SW 1271 (cell line): Measurements from ENCODE around the gene PLB1.

Experiments
- DNase-seq, 2 experiments: peaks; one replicate each; lab custom pipeline; 2025; lab: John Stamatoyannopoulos, UW

The PLB1 gene, protein sequence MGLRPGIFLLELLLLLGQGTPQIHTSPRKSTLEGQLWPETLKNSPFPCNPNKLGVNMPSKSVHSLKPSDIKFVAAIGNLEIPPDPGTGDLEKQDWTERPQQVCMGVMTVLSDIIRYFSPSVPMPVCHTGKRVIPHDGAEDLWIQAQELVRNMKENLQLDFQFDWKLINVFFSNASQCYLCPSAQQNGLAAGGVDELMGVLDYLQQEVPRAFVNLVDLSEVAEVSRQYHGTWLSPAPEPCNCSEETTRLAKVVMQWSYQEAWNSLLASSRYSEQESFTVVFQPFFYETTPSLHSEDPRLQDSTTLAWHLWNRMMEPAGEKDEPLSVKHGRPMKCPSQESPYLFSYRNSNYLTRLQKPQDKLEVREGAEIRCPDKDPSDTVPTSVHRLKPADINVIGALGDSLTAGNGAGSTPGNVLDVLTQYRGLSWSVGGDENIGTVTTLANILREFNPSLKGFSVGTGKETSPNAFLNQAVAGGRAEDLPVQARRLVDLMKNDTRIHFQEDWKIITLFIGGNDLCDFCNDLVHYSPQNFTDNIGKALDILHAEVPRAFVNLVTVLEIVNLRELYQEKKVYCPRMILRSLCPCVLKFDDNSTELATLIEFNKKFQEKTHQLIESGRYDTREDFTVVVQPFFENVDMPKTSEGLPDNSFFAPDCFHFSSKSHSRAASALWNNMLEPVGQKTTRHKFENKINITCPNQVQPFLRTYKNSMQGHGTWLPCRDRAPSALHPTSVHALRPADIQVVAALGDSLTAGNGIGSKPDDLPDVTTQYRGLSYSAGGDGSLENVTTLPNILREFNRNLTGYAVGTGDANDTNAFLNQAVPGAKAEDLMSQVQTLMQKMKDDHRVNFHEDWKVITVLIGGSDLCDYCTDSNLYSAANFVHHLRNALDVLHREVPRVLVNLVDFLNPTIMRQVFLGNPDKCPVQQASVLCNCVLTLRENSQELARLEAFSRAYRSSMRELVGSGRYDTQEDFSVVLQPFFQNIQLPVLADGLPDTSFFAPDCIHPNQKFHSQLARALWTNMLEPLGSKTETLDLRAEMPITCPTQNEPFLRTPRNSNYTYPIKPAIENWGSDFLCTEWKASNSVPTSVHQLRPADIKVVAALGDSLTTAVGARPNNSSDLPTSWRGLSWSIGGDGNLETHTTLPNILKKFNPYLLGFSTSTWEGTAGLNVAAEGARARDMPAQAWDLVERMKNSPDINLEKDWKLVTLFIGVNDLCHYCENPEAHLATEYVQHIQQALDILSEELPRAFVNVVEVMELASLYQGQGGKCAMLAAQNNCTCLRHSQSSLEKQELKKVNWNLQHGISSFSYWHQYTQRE (N-terminal part only)

DNA sequence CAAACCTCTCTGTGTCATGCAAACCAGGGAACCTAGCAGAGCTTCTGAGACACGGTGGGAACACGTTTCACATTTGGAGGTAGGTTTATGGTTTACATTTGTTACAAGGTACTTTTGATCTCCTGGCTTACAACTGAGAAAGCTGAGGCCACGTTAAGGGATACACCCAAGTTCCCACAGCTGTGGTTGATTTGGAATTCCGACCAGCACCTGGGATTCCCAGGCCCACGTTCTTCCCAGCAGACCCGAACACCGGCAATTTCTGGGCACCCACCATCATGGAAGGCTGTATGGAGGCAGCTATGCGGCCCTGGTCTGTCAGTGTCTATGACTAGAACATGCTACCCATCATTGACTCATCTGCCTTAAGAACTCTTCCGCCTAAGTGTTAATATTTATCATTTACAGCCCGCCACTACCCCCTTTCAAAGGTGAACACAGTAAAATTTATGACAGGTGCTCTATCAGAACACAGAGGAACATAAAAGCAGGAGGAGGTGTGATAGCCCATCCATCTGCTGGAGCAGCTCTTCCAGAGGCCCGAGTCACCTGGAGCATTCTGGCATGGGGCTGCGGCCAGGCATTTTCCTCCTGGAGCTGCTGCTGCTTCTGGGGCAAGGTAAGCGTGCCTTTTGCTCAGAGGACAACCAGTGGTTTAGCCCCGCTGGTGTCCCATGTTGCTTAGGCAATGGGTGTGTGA is at the start of gene PLB1:
PLB1 (plus strand) TSS at position 510 of the 700 bp plus-strand sequence; CDS start at position 565, 55 bp downstream.
- no peak for DNase-seq

DNA sequence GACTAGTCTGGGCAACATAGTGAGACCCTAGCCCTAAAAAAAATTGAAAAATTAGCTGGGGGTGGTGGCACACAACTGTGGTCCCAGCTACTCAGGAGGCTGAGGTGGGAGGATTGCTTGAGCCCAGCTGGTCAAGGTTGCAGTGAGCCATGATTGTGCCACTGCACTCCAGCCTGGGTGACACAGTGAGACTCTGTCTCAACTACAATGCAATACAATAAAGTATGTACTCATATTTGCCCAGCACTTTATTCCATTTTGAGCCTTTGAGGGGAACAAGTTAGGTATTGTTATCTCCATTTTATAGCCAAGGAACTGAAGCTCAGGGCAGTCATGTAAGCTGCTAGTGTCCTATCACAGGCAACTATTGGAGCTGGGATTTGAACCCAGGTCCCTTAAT is 49.3 kb upstream of the PLB1 start:
- DNase-seq, result no peak

DNA sequence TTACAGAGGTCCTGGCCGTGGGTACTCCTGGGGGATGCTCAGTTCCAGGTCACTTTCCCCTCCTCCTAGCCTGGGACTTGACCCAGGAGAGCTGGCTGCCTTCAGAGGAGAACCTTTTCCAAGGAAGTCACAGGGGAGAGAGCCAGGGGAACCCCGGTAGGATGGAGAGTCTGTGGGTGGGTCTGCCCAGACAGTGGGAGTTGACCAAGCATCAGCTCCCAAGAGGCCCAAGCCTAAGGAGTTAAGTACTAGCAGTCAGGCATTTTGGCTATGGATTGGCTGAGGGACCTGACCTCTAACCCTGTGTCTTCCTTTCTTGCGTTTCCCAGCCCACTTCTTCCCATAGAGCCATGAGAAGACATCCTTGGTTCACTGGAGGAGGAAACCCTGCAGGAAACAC is 48.8 kb upstream of the PLB1 start:
- DNase-seq, result no peak

DNA sequence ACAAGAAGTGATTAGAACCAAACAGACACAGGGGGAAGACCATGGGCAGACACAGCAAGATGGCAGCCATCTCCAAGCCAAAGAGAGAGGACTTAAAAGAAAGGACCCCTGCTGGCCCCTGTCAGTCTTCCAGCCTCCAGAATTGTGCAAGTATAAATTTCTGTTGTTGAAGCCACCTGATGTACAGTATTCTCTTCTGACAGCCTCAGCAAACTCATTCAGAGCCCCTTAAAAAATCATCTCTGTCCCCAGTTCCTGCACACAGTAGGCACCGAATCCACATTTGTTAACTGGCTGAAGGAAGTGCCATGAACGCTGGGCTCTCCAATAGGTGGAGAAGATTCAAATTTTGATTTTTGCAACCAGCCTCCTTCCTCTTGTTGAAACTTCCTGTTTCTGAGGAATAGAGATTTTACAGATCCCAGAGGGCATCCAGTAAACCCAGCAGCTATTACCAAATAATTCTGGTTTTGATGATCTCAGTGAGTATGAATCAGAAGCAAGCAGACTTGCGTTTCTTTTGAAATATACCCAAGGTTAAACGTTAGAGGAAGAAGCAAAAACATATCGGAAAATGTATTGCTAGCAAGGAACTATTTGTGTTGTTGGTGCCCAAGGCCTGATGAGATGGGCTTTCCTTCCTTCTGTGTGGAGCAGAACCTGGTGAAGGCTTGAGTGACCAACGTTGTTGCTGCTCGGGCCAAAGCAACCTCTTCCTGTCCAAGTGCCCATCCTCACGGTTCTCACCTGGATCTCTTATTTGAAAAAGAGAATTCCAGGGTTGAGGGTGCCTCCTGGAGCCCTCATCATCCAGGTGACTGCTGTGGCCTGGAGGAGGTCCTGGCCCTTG is 47.7 kb upstream of the PLB1 start:
- no peak for DNase-seq

DNA sequence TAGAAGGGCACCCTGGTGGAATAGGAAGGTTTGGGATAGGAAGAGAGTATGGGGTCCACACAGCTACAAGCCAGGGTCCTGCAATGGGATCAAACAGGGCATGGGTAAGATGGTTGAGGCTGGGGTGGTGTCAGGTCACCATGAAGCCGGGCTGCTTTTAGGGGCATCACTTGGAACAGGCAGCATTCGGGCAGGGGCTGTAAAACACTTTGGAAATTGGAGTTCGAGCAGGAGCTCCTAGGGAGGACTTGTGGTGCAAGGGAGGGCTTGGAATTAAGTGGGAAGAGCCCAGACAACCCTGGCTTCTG is 47.1 kb upstream of the PLB1 start:
- DNase-seq, result no peak

DNA sequence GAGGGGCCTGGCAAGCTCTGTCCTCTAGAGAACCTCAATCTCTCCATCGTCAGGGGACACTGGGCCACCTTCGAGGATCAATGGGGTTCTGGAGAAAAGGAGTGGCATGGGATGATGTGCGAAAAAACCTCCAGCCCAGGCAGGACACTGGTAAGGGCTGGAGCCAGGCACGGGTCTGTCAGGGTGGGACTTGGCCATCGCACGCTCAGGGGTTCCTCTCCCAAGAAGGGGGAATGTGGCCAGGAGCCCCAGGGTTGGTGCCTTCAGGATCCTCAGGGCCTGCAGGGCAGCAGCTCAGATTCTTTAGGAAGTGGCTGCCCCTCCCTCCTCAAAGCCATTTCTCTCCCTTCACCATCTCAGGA is 46.8 kb upstream of the PLB1 start:
- no peak for DNase-seq

DNA sequence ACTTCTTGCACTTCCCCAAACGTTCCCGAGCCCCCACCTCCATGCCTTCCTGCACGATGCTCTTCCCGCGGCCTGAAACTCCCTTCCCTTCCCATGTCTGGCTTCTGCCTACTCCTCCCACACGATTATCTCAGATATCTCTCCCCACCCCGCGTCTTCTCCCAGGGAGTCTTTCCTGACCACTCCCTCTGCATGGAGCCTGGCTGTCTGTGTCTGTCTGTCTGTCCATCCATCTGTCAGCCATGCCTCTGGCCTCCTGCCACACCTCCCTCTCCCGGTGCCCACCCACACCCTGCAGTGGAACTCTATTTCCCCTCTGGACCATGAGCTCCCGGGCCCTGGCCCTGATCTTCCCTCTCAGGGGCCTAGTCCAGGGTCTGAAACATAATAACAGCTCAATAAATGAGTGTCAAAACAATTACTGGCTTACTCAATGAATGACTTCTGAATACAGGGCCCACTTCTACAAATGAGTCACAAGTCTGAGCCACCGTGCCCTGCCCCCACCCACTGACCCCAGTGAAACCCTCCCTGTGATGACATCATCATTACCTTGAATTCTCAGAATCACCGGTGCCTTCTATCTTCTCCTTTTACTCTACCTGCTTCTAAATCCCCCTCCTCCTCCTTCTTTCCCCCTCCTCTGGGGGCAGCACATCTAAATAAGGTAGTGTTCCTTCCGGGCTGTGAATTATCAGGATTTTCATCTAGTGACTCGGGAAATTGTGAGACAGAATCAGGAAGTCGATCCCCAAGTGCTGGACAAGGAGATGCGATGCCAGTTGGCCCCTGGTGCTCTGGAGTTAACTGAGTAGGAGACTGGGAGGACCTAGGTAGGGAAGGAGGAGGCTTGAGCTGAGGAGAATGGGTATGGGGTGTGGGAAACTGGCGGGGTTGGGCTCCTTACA is 46.1 kb upstream of the PLB1 start:
- DNase-seq, result no peak

DNA sequence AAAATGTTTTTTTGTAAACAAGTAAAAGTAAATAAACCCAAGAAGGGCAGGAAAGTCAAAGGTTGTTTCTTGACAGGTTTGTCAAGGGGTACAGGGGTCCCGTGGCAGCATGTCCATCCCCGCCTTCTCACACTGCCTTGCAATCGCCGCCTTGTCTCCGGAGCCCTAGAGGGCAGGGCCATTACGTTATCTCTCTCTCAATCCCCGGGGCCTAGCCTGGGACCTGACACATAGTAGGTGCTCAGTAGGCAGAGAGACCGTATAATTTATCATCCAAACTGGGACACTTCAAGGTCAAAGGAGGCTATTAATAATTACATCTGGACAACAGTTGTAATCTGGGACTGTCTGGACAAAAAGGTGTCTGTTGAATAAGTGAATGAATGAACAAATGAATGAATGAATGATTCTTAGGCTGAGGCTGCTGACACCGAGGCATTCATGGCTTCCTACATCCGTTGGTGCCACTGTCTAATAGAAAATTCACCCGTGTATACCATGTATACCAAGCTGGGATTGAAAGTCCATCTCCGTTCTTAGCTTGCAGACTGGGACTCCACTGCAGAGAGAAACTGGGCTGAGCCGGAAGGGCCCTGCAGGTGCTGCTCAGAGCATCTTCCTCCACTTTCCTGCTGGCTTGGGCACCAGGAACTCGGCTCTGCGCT is 44.8 kb upstream of the PLB1 start:
- no peak for DNase-seq

DNA sequence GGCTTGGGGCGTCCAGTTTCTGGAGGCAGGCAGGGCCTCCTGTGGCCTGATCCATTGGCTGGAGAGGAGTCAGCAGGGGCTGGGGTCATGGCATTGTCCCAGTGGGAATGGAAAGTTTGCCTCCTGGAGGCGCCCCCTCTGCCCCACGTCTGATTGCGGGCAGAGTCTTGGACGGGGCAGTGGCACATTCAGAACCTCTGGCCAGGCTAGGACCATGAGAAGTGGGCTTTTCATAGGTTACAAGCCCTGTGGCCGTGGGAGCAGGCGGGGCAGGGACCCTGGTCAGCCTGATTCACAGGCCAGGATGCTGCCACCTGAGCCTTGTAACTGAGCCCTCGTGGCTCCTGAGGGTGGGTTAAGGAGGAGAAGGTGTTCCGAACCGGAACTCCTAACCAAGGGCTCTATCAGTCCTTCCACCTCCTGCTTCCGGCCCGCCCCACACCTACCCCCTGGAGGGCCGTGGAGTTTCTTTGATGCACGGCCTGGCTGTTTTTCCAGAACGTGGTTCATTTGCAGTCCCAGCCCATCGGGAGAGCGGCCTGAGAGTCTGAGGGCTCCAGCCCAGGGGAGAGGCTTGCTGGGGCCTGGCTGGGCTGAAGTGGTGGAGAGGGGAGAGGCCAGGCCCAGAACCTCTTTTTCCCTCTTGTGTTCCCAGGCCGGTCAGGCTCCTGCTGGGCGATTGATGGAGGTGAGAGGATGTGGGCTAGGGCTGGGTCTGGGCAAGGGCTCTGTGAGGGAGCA is 43.9 kb upstream of the PLB1 start:
- no peak for DNase-seq

DNA sequence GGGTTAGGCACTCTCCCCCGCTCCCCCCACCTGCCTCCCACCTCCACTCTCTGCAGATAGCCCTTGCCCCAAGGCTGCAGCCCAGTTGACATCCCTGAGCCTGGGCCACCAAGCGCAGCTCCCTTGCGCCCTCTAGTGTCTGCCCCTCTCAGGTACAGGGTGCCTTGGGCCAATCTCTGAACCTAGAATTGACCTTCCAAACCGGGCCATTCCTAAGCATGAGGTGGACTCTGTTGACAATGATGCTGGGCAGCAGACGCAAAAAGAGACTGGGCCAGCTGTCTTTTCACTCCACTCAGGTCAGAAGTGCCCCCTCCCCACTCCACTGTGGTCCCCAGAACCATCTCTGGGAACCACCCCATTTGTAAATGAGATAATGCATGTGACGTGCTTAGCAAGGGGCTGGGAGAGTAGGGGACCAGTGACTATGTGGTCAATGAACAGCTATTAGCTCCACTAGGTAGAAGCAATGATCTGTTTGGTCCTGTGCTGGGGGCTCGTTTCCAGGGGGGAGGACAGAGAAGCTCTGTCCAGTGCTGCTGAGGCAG is 43.3 kb upstream of the PLB1 start:
- peak in 1 of 2 experiments; percentile 60 for DNase-seq

DNA sequence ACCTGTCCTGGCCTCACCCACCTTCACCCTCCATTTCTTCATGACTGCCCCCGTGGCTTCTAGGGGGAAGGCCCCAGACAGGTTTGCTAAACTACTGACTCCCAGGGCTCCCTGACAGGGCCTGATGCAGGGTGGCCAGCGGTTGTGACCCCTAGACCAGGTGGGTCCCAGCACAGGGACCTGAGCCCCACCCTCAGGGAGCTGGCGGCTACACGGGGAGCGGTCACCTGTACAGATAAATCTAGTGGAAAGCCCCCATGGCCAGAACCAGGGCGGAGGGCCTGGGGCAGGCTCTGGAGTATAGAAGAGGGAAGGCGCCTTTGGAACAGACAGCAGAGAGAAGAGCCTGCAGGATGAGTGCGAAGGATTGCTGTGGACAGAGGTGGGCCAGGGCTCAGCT is 42.5 kb upstream of the PLB1 start:
- DNase-seq, result no peak

DNA sequence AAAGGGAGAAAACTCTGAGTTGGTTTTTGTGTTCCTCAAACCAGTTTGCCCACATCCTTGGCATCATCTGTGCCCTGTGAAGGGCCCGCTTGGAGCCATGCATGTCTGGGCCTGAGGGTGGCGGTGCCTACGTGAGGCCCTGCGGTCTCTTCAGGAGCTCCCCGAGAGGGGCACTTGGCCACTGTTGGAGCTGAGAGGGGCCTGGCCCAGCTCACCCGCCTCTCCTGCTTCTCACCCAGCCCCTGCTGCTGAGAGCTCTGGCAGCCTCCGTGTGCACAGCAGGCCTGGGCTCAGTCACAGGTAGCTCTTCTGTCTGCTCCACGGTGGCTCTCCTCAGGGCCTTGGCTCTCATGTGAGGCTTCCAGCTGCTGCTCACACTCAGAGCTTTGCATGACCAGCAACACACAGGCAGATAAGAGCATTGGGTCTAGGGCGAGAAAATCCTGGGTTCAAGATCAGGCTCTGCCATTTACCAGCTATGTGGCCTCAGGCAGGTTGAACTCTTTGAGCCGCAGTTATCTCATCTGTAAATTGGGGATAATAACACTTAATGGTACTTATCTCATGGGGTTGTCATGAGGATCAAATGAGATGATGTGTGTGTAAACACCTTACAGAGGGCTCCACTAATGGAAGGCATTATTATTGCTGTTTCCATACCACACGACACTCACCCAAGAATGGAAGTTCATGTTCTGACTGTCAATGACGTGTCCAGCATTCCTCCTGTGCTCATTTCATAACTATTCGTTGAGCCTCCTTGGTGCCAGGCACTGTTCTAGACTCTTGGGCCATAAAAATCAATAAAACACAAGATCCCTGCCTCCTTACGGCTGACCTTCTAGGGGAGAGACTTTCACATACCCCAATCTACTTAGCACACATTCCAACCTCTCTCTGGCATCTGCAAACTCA is 41.6 kb upstream of the PLB1 start:
- no peak for DNase-seq

DNA sequence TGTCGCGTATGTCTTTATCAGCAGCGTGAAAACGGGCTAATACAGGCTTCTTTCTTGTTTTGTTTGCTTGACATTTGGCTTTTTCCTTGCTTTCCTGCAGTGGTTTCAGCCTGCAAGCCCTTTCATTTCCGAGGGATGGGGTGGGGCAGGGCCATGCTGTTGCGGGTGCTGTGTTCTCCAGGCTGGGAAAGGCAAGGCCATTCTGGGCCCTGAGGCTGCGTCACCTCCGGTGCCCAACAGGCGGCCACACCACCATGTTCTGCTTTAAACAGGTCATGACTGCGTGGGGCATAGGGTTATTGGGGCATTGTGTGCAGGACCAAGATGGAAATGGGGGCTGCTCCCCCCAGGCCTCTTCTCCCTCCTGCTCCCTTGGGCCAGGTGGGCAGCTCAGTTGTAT is 38.6 kb upstream of the PLB1 start:
- no peak for DNase-seq

DNA sequence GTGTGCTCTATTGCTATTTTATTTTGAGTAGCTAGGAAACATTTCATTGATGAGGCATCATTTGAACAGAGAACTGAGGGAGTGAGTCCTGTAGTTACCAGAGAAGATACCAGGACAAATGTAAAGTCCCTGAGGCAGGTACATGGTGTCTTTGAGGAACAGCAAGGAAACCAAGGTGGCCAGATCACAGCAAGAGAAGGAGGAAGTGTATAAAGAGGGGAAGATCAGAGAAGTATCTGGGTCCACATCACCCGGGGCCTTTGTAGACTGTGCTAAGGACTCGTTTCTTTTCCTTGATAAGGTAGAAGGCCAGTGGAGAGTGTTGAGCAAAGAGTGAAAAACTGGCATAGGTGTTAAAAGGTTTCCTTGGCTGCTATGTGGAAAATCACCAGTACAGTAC is 34.8 kb upstream of the PLB1 start:
- DNase-seq, result no peak

DNA sequence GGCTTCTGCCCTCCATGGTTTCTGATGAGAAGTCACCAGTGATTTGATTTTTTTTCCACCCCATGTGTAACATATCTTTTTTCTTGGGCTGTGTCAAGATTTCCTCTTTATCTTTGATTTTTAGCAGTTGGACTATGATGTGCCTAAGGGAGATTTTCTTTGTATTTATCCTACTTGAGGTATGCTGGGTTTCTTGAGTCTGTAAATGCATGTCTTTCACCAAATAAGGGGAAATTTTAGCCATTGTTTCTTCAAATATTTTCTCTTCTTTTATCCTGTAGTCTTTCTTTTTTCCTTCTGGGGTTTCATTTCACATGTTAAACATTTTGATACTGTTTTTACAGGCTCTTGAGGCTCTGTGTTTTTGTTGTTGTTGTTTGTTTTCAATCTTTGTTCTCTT is 33.7 kb upstream of the PLB1 start:
- DNase-seq, result no peak

DNA sequence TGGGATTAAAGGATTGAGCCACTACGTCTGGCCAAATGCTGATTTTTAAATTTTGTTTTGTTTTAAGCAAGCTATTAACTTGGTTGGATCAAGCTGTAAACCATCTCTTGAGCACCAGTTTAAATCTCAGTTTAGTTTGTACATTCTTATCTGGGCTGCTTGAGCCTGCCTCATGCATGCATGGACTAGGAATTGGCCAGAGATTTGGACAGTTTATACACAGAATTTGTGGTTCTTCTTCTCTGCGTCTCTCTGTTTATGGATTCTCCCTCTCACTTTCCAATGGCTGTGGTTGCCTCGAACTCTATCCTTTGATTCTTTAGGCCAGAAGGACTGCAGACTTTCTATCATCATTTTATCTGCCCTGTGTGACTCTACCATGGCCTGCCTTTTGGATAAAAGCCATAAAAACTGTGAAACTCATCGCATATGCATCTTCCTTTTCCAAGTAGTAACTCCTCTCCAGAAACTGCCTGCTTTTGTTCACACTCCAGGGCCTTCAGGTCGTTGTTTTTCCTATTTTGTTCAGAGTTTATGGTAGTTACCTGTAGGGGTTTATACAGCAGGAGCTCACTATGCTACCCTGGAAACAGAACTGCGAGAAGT is 32.5 kb upstream of the PLB1 start:
- DNase-seq, result no peak

DNA sequence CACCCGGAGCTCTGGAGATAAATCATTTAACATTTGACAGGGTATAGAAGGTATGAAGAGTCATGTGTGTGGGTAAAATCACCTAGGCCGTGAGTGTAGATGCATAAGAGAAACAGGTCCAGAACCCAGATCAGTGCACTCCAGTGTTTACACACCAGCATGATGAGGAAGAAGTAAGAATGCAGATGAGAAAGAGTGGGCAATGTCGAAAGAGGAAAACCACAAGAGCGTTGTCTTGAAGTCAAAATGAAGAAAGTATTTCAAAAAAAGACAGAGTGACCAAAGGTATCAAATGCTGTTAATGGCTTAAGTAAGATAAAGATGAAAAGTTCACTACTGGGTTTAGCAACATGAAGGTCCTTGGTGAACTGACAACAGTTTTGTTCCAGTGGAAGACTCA is 32.0 kb upstream of the PLB1 start:
- DNase-seq, result no peak
